Right lobe of liver (tissue), 4 donors: Measurements from ENCODE around the gene TSC1.

Experiments
- CTCF ChIP-seq, 4 donors: fragments of 200-600 bp in 3 of 4; fragments of 450-650 bp in 1 of 4; IDR thresholded peaks; one replicate each; pipeline versions ENCODE4 v1.5.1 to v1.8.0; 2016 to 2022; ENCODE audit warnings: antibody characterized with exemption in 4 of 4, mild to moderate bottlenecking in 2 of 4
- POLR2A ChIP-seq: fragments of 450-650 bp; IDR thresholded peaks from one replicate; pipeline ENCODE4 v1.6.1; 2017; ENCODE audit warnings: antibody characterized with exemption, mild to moderate bottlenecking
- donor health status: DM: no; HTN: no; CAD: no.
- donor health status: DM: no; HTN: no; CAD: no.
- donor health status: DM: no; HTN: yes; CAD: no.

GRCh38 chr9:132984202-132985070 is 40.0 kb upstream of the TSC1 start:
- TF ChIP-seq POLR2A (no peak), CTCF (IDR thresholded peaks at IDR 0.05) (no peak)
